ENCODE data around the gene SMIM29. TPM values are rescaled to one million over a fixed set of nuclear protein-coding genes. Genes with fewer than 3 reads are reported as not detected.

SMIM29 gene
- total and polyA plus RNA-seq, 2 experiments from 2014 or later, result 5.0 to 15.9 TPM

- H2AFZ ChIP-seq, result no peak overlapping the region
- H3K36me3 ChIP-seq (ENCODE audit: insufficient read depth), result peaks cover 49% of the 10 kb centered on the region
- 0 out of 2 replicates have a peak overlapping the region, but pooled peaks have one; percentile 14 for H3K4me2 ChIP-seq
- Mint-ChIP-seq H3K36me3 (ENCODE audit: low read depth) (peaks cover 83% of the 10 kb centered on the region), H3K4me1 (peaks cover 75% of the 10 kb centered on the region), H3K9me3 (peaks cover 7% of the 10 kb centered on the region; the same call in 2 of the 3 replicates), H3K27me3 (ENCODE audit: insufficient read depth, low read depth, poor library complexity) (peaks cover 72% of the 10 kb centered on the region), H3K27ac (peak overlapping the region; percentile 86), H3K4me3 (peak overlapping the region; percentile 98)
- no peak overlapping the region for H3K4me3 ChIP-seq
- peak overlapping the region; percentile 97 for H3K27ac ChIP-seq (ENCODE audit: low read depth)
- DNase-seq (ENCODE audit: low spot score) (no peak), ATAC-seq (no peak)
- peaks cover 59% of the 10 kb centered on the region for H4K20me1 ChIP-seq (replicated peaks; ENCODE audit: insufficient read depth)
- H3K9me2 ChIP-seq (ENCODE audit: insufficient read depth), result no peaks in the 10 kb centered on the region
- H3K4me1 ChIP-seq (ENCODE audit: insufficient read depth), result peaks cover 61% of the 10 kb centered on the region
- TF ChIP-seq REST (IDR thresholded peaks at IDR 0.05; ENCODE audit: unreplicated experiment) (no peak), POLR2AphosphoS5 (IDR thresholded peaks at IDR 0.05; ENCODE audit: low read depth) (peak; percentile 22; the same call in 1 of the 2 replicates)
- no peaks in the 10 kb centered on the region for H3K27me3 ChIP-seq (ENCODE audit: insufficient read depth)
- peaks cover 60% of the 10 kb centered on the region for H3K79me2 ChIP-seq (replicated peaks; ENCODE audit: insufficient read depth)
- peaks cover 77% of the 10 kb centered on the region for H3F3A ChIP-seq (replicated peaks; ENCODE audit: low read depth)
Measured at GRCh38 chr6:34242252-34243130, 6.3 kb downstream of the SMIM29 start.

- H3K27ac ChIP-seq (ENCODE audit: low read depth), result peak overlapping the region; percentile 97
- peaks cover 49% of the 10 kb centered on the region for H3K36me3 ChIP-seq (ENCODE audit: insufficient read depth)
- Mint-ChIP-seq H3K27ac (peak overlapping the region; percentile 93), H3K36me3 (ENCODE audit: low read depth) (peaks cover 83% of the 10 kb centered on the region), H3K27me3 (ENCODE audit: insufficient read depth, low read depth, poor library complexity) (peaks cover 66% of the 10 kb centered on the region), H3K4me3 (peak overlapping the region; percentile 98), H3K4me1 (peaks cover 71% of the 10 kb centered on the region), H3K9me3 (peaks cover 7% of the 10 kb centered on the region; the same call in 2 of the 3 replicates)
- DNase-seq (ENCODE audit: low spot score) (no peak), ATAC-seq (no peak)
- peaks cover 71% of the 10 kb centered on the region for H3F3A ChIP-seq (replicated peaks; ENCODE audit: low read depth)
- peak overlapping the region; percentile 92 for H3K4me2 ChIP-seq
- peaks cover 66% of the 10 kb centered on the region for H3K79me2 ChIP-seq (replicated peaks; ENCODE audit: insufficient read depth)
- H2AFZ ChIP-seq, result no peak overlapping the region
- H3K4me3 ChIP-seq, result no peak overlapping the region
- H3K9me2 ChIP-seq (ENCODE audit: insufficient read depth), result no peaks in the 10 kb centered on the region
- H3K27me3 ChIP-seq (ENCODE audit: insufficient read depth), result no peaks in the 10 kb centered on the region
- H4K20me1 ChIP-seq (replicated peaks; ENCODE audit: insufficient read depth), result peaks cover 59% of the 10 kb centered on the region
- peaks cover 61% of the 10 kb centered on the region for H3K4me1 ChIP-seq (ENCODE audit: insufficient read depth)
- no peak for TF ChIP-seq ZNF114 (CRISPR knock-in tag; IDR thresholded peaks at IDR 0.05)
- TF ChIP-seq EZH2 (IDR thresholded peaks at IDR 0.05; ENCODE audit: low read depth, unreplicated experiment), result no peak
- TF ChIP-seq CTCF (conservative IDR thresholded peaks at IDR 0.05; ENCODE audit: low read depth in 2 of 2), result no peak
- no peak for TF ChIP-seq REST (IDR thresholded peaks at IDR 0.05; ENCODE audit: unreplicated experiment)
- TF ChIP-seq NANOG (IDR thresholded peaks at IDR 0.05; ENCODE audit: borderline replicate concordance), result no peak
- no peak for TF ChIP-seq JUNB (IDR thresholded peaks at IDR 0.05; ENCODE audit: unreplicated experiment)
- no peak; the same call in 1 of the 2 replicates for TF ChIP-seq POLR2AphosphoS5 (IDR thresholded peaks at IDR 0.05; ENCODE audit: low read depth)
- TF ChIP-seq CREB1 (CRISPR knock-in tag; IDR thresholded peaks at IDR 0.05; ENCODE audit: low read depth), result no peak
Measured at GRCh38 chr6:34241351-34242215, 7.2 kb downstream of the SMIM29 start.

All from GM23338 (cell line).